HFF-Myc (cell line): ENCODE results near the gene VCX3B.
"Not testable (repeated sequence)": the region's sequence is repeated elsewhere in the genome, so short reads cannot be mapped to it uniquely, and the experiment has no call there.

ENCODE experiments used
- DNase-seq: peaks from one replicate; pipeline ENCODE4 v3.0.0-alpha.2; 2011; ENCODE audit warnings: low read depth; ENCODE audit errors: extremely low read depth
- H3K4me3 ChIP-seq: replicated peaks from 2 replicates; pipeline ENCODE4 v1.5.1; 2011; ENCODE audit warnings: low read depth, mild to moderate bottlenecking, control low read depth, low read length
- CTCF ChIP-seq: IDR thresholded peaks from 2 replicates; pipeline ENCODE4 v1.5.1; 2012; ENCODE audit warnings: mild to moderate bottlenecking, low read depth, low read length, control low read depth; ENCODE audit errors: missing control alignments

The VCX3B gene

GRCh38 chrX:8464530-8464929 is at the start of gene VCX3B:
Gene VCX3B, plus strand, starts transcription at chrX:8464830. Its CDS starts 621 bp downstream, at chrX:8465451.
- not testable (repeated sequence) for DNase-seq

DNA sequence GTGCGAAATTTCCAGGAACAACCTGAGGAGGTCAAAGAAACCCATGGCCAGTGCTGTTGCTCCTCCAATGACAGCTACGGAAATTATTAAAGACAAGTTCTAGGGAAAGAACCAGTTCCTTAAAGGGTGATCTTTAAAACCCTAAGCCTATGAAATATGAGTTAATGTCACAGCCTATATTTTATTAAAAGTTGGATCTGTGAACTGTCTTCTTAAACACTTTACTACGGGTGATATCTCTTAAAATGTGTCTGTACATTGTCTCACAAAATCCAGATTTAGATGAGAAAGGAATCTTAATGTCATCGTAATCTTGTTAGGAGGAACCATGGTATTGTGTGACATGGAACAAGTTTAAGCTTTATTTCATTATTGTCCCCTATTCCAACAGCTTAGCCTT is 46.3 kb upstream of the VCX3B start:
- DNase-seq = no peak
- H3K4me3 ChIP-seq = no peak overlapping the region
- TF ChIP-seq CTCF = no peak

More at GRCh38 chrX:8464530-8464929, at the start of gene VCX3B:
- not testable (repeated sequence) for H3K4me3 ChIP-seq

- DNase-seq = no peak
- no peak for TF ChIP-seq CTCF
- no peak overlapping the region for H3K4me3 ChIP-seq
Measured at GRCh38 chrX:8424912-8425311, 39.7 kb upstream of the VCX3B start.

DNA sequence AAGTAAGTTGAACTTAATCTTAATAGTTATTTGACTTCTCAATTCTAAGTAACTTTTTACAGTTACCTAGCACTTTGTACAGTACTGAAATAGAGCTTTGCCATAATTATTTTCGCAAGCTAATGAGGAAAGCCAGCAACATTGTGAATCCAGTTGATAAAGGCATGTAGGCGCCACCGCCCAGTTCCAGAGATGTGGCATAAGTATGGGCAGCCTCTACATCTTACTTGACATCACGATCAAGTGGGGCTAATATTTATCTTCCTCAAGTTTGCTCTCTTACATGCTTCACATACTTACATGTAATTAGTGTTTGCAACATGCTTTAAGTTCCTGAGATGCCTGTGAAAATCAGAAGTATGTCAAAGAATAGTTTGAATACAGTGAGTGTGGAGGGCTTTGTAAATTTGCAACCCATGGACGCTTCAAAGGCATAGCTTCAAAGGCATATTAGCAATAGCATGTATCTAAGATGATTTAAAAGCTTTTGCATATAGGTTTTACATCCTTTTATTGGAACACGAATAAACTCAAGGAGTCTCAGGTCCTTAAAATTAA is 34.9 kb upstream of the VCX3B start:
- no peak for TF ChIP-seq CTCF
- DNase-seq = no peak
- no peak overlapping the region for H3K4me3 ChIP-seq

GRCh38 chrX:8430444-8430843 is 34.2 kb upstream of the VCX3B start:
- H3K4me3 ChIP-seq = no peak overlapping the region
- DNase-seq = no peak

DNA sequence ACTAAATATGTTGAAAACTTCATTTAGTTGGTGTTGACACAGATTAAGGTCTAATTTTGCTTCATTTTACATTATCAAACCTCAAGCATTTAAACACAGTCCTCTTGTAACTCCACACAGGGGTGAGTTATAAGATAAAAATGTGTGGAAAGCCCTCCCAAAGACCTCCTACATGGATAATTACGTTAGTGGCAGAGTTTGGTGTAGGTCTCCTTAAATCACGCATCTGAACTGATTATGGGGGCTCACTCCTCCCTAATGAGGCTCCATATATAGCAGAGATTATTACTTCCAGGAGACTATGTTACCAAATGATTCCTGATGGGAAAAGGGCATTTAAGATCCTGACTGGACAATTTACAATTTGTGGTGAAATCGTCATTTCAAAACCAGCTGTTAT is 32.2 kb upstream of the VCX3B start:
- no peak for TF ChIP-seq CTCF
- DNase-seq = no peak
- H3K4me3 ChIP-seq = no peak overlapping the region

More at GRCh38 chrX:8430444-8430843, 34.2 kb upstream of the VCX3B start:
- TF ChIP-seq CTCF = no peak

- TF ChIP-seq CTCF = no peak
- no peak for DNase-seq
- no peak overlapping the region for H3K4me3 ChIP-seq
Measured at GRCh38 chrX:8433109-8434062, 31.2 kb upstream of the VCX3B start.
